ENCODE data around the gene LATS2.
A peak's percentile ranks its signal among the peaks of the same experiment; 100 is the strongest.

Gene LATS2

GRCh38 chr13:21015284-21015683, 46.1 kb downstream of the LATS2 start:
- DNase-seq (ENCODE audit: low read depth) = no peak

- no peak for DNase-seq (ENCODE audit: low read depth)
These were observed 46.8 kb downstream of the LATS2 start for GRCh38 chr13:21014502-21015170.

GRCh38 chr13:21014139-21014501, 47.3 kb downstream of the LATS2 start:
- DNase-seq (ENCODE audit: low read depth) = no peak

GRCh38 chr13:21013682-21014038, 47.7 kb downstream of the LATS2 start:
- no peak for DNase-seq (ENCODE audit: low read depth)

- DNase-seq (ENCODE audit: low read depth) = no peak
These were observed 48.3 kb downstream of the LATS2 start for GRCh38 chr13:21012841-21013681.

- DNase-seq (ENCODE audit: low read depth) = no peak
These were observed 49.2 kb downstream of the LATS2 start for GRCh38 chr13:21012211-21012610.

GRCh38 chr13:21011378-21011777, 50.0 kb downstream of the LATS2 start:
- no peak for DNase-seq (ENCODE audit: low read depth)

- DNase-seq (ENCODE audit: low read depth) = no peak
These were observed 50.8 kb downstream of the LATS2 start for GRCh38 chr13:21010621-21011020.

GRCh38 chr13:21009036-21009435, 52.4 kb downstream of the LATS2 start:
- no peak for DNase-seq (ENCODE audit: low read depth)

- DNase-seq (ENCODE audit: low read depth) = no peak
These were observed 53.4 kb downstream of the LATS2 start for GRCh38 chr13:21008026-21008425.

- no peak for DNase-seq (ENCODE audit: low read depth)
These were observed 55.0 kb downstream of the LATS2 start for GRCh38 chr13:21006141-21007005.

- no peak for DNase-seq (ENCODE audit: low read depth)
These were observed 56.2 kb downstream of the LATS2 start for GRCh38 chr13:21005193-21005592.

GRCh38 chr13:21001471-21001870, 59.9 kb downstream of the LATS2 start:
- DNase-seq (ENCODE audit: low read depth) = no peak

GRCh38 chr13:21000647-21001046, 60.7 kb downstream of the LATS2 start:
- no peak for DNase-seq (ENCODE audit: low read depth)

GRCh38 chr13:20998649-20999415, 62.6 kb downstream of the LATS2 start:
- DNase-seq (ENCODE audit: low read depth) = no peak

- peak; percentile 80 for DNase-seq (ENCODE audit: low read depth)
These were observed 63.9 kb downstream of the LATS2 start for GRCh38 chr13:20997301-20998161.

- DNase-seq (ENCODE audit: low read depth) = no peak
These were observed 66.0 kb downstream of the LATS2 start for GRCh38 chr13:20995245-20995838.

GRCh38 chr13:20994441-20994821, 67.0 kb downstream of the LATS2 start:
- DNase-seq (ENCODE audit: low read depth) = no peak

GRCh38 chr13:20993661-20994440, 67.5 kb downstream of the LATS2 start:
- DNase-seq (ENCODE audit: low read depth) = no peak

- no peak for DNase-seq (ENCODE audit: low read depth)
These were observed 68.2 kb downstream of the LATS2 start for GRCh38 chr13:20993211-20993610.
